ENCODE data around the gene ZEB2.

Gene ZEB2

GRCh38 chr2:144431392-144431783 lies 88.5 kb downstream of the ZEB2 start:
- Histone ChIP-seq H3K4me2 (ENCODE audit: low read depth, low read length, poor library complexity, severe bottlenecking) (no peak overlapping the region), H2AFZ (ENCODE audit: low read depth, low read length, severe bottlenecking) (no peak overlapping the region), H3K9me3 (ENCODE audit: insufficient read depth, low read length) (no peaks in the 10 kb centered on the region), H3K79me2 (ENCODE audit: insufficient read depth, low read length) (no peaks in the 10 kb centered on the region), H3K27me3 (ENCODE audit: low read length) (no peaks in the 10 kb centered on the region), H3K9ac (ENCODE audit: low read length) (no peak overlapping the region), H3F3A (ENCODE audit: insufficient read depth) (no peaks in the 10 kb centered on the region), H3K36me3 (ENCODE audit: low read length) (no peaks in the 10 kb centered on the region), H3K4me3 (ENCODE audit: insufficient read depth, low read length, poor library complexity, severe bottlenecking) (no peak overlapping the region), H3K27ac (ENCODE audit: low read depth, low read length) (no peak overlapping the region), H4K20me1 (ENCODE audit: low read depth, low read length) (no peaks in the 10 kb centered on the region), H3K9me2 (replicated peaks; ENCODE audit: insufficient read depth, low read length) (no peaks in the 10 kb centered on the region)
- TF ChIP-seq, protein P1, sequence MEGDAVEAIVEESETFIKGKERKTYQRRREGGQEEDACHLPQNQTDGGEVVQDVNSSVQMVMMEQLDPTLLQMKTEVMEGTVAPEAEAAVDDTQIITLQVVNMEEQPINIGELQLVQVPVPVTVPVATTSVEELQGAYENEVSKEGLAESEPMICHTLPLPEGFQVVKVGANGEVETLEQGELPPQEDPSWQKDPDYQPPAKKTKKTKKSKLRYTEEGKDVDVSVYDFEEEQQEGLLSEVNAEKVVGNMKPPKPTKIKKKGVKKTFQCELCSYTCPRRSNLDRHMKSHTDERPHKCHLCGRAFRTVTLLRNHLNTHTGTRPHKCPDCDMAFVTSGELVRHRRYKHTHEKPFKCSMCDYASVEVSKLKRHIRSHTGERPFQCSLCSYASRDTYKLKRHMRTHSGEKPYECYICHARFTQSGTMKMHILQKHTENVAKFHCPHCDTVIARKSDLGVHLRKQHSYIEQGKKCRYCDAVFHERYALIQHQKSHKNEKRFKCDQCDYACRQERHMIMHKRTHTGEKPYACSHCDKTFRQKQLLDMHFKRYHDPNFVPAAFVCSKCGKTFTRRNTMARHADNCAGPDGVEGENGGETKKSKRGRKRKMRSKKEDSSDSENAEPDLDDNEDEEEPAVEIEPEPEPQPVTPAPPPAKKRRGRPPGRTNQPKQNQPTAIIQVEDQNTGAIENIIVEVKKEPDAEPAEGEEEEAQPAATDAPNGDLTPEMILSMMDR (IDR thresholded peaks at IDR 0.05; ENCODE audit: insufficient read depth, low read length, poor library complexity, severe bottlenecking), result no peak
- TF ChIP-seq EZH2phosphoT487 (conservative IDR thresholded peaks at IDR 0.05; ENCODE audit: low read length), result no peak

GRCh38 chr2:144430722-144431391 lies 89.1 kb downstream of the ZEB2 start:
- no peaks in the 10 kb centered on the region for H3K79me2 ChIP-seq (ENCODE audit: insufficient read depth, low read length)
- H3K9ac ChIP-seq (ENCODE audit: low read length), result no peak overlapping the region
- H3K27ac ChIP-seq (ENCODE audit: low read depth, low read length), result no peak overlapping the region

GRCh38 chr2:144429396-144430112 lies 90.4 kb downstream of the ZEB2 start:
- Histone ChIP-seq H3K27ac (ENCODE audit: low read depth, low read length) (no peak overlapping the region), H3F3A (ENCODE audit: insufficient read depth) (no peaks in the 10 kb centered on the region), H4K20me1 (ENCODE audit: low read depth, low read length) (no peaks in the 10 kb centered on the region), H3K4me2 (ENCODE audit: low read depth, low read length, poor library complexity, severe bottlenecking) (no peak overlapping the region), H3K27me3 (ENCODE audit: low read length) (no peaks in the 10 kb centered on the region), H3K36me3 (ENCODE audit: low read length) (no peaks in the 10 kb centered on the region), H3K4me3 (ENCODE audit: insufficient read depth, low read length, poor library complexity, severe bottlenecking) (no peak overlapping the region), H3K9ac (ENCODE audit: low read length) (no peak overlapping the region), H3K79me2 (ENCODE audit: insufficient read depth, low read length) (no peaks in the 10 kb centered on the region), H3K9me3 (ENCODE audit: insufficient read depth, low read length) (no peaks in the 10 kb centered on the region), H2AFZ (ENCODE audit: low read depth, low read length, severe bottlenecking) (no peak overlapping the region), H3K9me2 (replicated peaks; ENCODE audit: insufficient read depth, low read length) (no peaks in the 10 kb centered on the region)
- no peak for TF ChIP-seq EZH2phosphoT487 (conservative IDR thresholded peaks at IDR 0.05; ENCODE audit: low read length)
- TF ChIP-seq, protein P1 (IDR thresholded peaks at IDR 0.05; ENCODE audit: insufficient read depth, low read length, poor library complexity, severe bottlenecking), result no peak

More at GRCh38 chr2:144430722-144431391, 89.1 kb downstream of the ZEB2 start:
- H4K20me1 ChIP-seq (ENCODE audit: low read depth, low read length), result no peaks in the 10 kb centered on the region
- no peaks in the 10 kb centered on the region for H3K9me2 ChIP-seq (replicated peaks; ENCODE audit: insufficient read depth, low read length)
- no peaks in the 10 kb centered on the region for H3F3A ChIP-seq (ENCODE audit: insufficient read depth)
- H3K4me3 ChIP-seq (ENCODE audit: insufficient read depth, low read length, poor library complexity, severe bottlenecking), result no peak overlapping the region
- H3K27me3 ChIP-seq (ENCODE audit: low read length), result no peaks in the 10 kb centered on the region
- H3K36me3 ChIP-seq (ENCODE audit: low read length), result no peaks in the 10 kb centered on the region
- no peak overlapping the region for H3K4me2 ChIP-seq (ENCODE audit: low read depth, low read length, poor library complexity, severe bottlenecking)
- no peak for TF ChIP-seq EZH2phosphoT487 (conservative IDR thresholded peaks at IDR 0.05; ENCODE audit: low read length)
- H2AFZ ChIP-seq (ENCODE audit: low read depth, low read length, severe bottlenecking), result no peak overlapping the region
- H3K9me3 ChIP-seq (ENCODE audit: insufficient read depth, low read length), result no peaks in the 10 kb centered on the region

GRCh38 chr2:144426981-144427479 lies 92.9 kb downstream of the ZEB2 start:
- Histone ChIP-seq H3K4me2 (ENCODE audit: low read depth, low read length, poor library complexity, severe bottlenecking) (no peak overlapping the region), H4K20me1 (ENCODE audit: low read depth, low read length) (no peaks in the 10 kb centered on the region), H3K36me3 (ENCODE audit: low read length) (no peaks in the 10 kb centered on the region), H3K27ac (ENCODE audit: low read depth, low read length) (no peak overlapping the region), H2AFZ (ENCODE audit: low read depth, low read length, severe bottlenecking) (no peak overlapping the region), H3K4me3 (ENCODE audit: insufficient read depth, low read length, poor library complexity, severe bottlenecking) (no peak overlapping the region), H3K79me2 (ENCODE audit: insufficient read depth, low read length) (no peaks in the 10 kb centered on the region), H3F3A (ENCODE audit: insufficient read depth) (no peaks in the 10 kb centered on the region), H3K9me2 (replicated peaks; ENCODE audit: insufficient read depth, low read length) (no peaks in the 10 kb centered on the region), H3K9ac (ENCODE audit: low read length) (no peak overlapping the region), H3K27me3 (ENCODE audit: low read length) (no peaks in the 10 kb centered on the region), H3K9me3 (ENCODE audit: insufficient read depth, low read length) (no peaks in the 10 kb centered on the region)
- TF ChIP-seq EZH2phosphoT487 (conservative IDR thresholded peaks at IDR 0.05; ENCODE audit: low read length), result no peak
- TF ChIP-seq, protein P1 (IDR thresholded peaks at IDR 0.05; ENCODE audit: insufficient read depth, low read length, poor library complexity, severe bottlenecking), result no peak

Measured in SU-DHL-6 (cell line).